GM12878 (cell line): ENCODE measurements around the gene CLEC4D. TPM values are rescaled to one million over a fixed set of nuclear protein-coding genes. Genes with fewer than 3 reads are reported as not detected.

ENCODE experiments used
- ATAC-seq: fragments of 200-7000 bp; cut with Tn5 transposase; 3 replicates; pipeline ENCODE4 v1.9.1; 2020; ENCODE audit warnings: mild to moderate bottlenecking, moderate library complexity
- BruUV-seq: library from RNA; stranded (reverse); fragments of 400-500 nt; replicated peaks from 2 replicates; lab custom pipeline; 2021; lab: Mats Ljungman, UMichigan
- CTCF ChIA-PET: fragments of 300-600 bp; sonication (Branson Sonifier 250); formaldehyde crosslinking; extraction: SDS; loops from one replicate; lab custom pipeline; 2021; ENCODE audit warnings: inconsistent platforms; lab: Yijun Ruan, JAX
- POLR2A ChIA-PET: fragments of 350-600 bp; formaldehyde crosslinking; extraction: SDS; loops from one replicate; lab custom pipeline; 2021; ENCODE audit warnings: inconsistent platforms; lab: Charles Lee
- RAD21 ChIA-PET: fragments of 300-600 bp; sonication (Branson Sonifier 250); formaldehyde crosslinking; loops from one replicate; lab custom pipeline; 2023; ENCODE audit warnings: antibody characterized with exemption; ENCODE audit not compliant: unreplicated experiment; lab: Charles Lee
- SMC1A ChIA-PET: fragments of 300-600 bp; sonication (Branson Sonifier 250); formaldehyde crosslinking; loops from one replicate; lab custom pipeline; 2023; ENCODE audit not compliant: unreplicated experiment, uncharacterized antibody; lab: Charles Lee
- DNase-seq: peaks from one replicate; pipeline ENCODE4 v3.0.0-alpha.2; 2011; ENCODE audit warnings: low read depth, low spot score
- FAIRE-seq: peaks from 3 replicates; lab custom pipeline; 2011; peaks lifted over from hg19 to GRCh38; lab: Jason Lieb, UNC
- H2AFZ ChIP-seq: 2 replicates; pipeline ENCODE4 v1.6.0; 2011; ENCODE audit warnings: low read depth, low read length, control low read depth; ENCODE audit not compliant: control insufficient read depth
- H3K27ac ChIP-seq: 2 replicates; pipeline ENCODE4 v1.5.1; 2011; ENCODE audit warnings: control low read depth; ENCODE audit not compliant: control insufficient read depth, insufficient read depth
- H3K27me3 ChIP-seq, 2 experiments: replicated peaks in 1 of 2; 2 replicates each; pipeline versions ENCODE4 v1.6.0 to v1.6.1; 2011; ENCODE audit warnings: low read length in 1 of 2; ENCODE audit not compliant: control insufficient read depth in 2 of 2, insufficient read depth in 2 of 2
- H3K36me3 ChIP-seq, 2 experiments: 2 replicates each; pipeline ENCODE4 v1.5.1; 2011; ENCODE audit warnings: low read length in 1 of 2; ENCODE audit not compliant: control insufficient read depth in 2 of 2, insufficient read depth in 2 of 2
- H3K4me1 ChIP-seq: 2 replicates; pipeline ENCODE4 v1.6.1; 2011; ENCODE audit warnings: mild to moderate bottlenecking, low read length, moderate library complexity, mixed read lengths; ENCODE audit not compliant: control insufficient read depth, insufficient read depth
- H3K4me2 ChIP-seq: 2 replicates; pipeline ENCODE4 v1.6.0; 2011; ENCODE audit warnings: control low read depth; ENCODE audit not compliant: control insufficient read depth, insufficient read depth
- H3K4me3 ChIP-seq: fragments of 200-600 bp; sonication (generic); 2 replicates; pipeline ENCODE4 v1.5.1; 2016
- H3K79me2 ChIP-seq: 2 replicates; pipeline ENCODE4 v1.6.0; 2011; ENCODE audit warnings: low read length; ENCODE audit not compliant: control insufficient read depth, insufficient read depth
- H3K9ac ChIP-seq: 2 replicates; pipeline ENCODE4 v1.8.0; 2011; ENCODE audit warnings: low read length, control low read depth, mixed read lengths; ENCODE audit not compliant: control insufficient read depth, insufficient read depth
- H3K9me3 ChIP-seq: replicated peaks from 3 replicates; pipeline ENCODE4 v1.5.1; 2011; ENCODE audit warnings: mild to moderate bottlenecking, low read length; ENCODE audit not compliant: control insufficient read depth, insufficient read depth
- H4K20me1 ChIP-seq: 2 replicates; pipeline ENCODE4 v1.6.0; 2011; ENCODE audit not compliant: control insufficient read depth, insufficient read depth
- CBX3 ChIP-seq: fragments of 200-600 bp; sonication (generic); IDR thresholded peaks from 2 replicates; pipeline ENCODE4 v1.6.1; 2016; ENCODE audit warnings: low read depth, borderline replicate concordance
- CBX5 ChIP-seq: sonication (generic); IDR thresholded peaks from 2 replicates; pipeline ENCODE4 v1.6.1; 2016; ENCODE audit warnings: low read depth, moderate library complexity, mild to moderate bottlenecking, inconsistent platforms
- EZH2 ChIP-seq: IDR thresholded peaks from 2 replicates; pipeline ENCODE4 v1.6.1; 2012; ENCODE audit warnings: low read depth, mild to moderate bottlenecking, control low read depth, inconsistent platforms, low read length, borderline replicate concordance; ENCODE audit not compliant: control insufficient read depth
- MEF2B ChIP-seq: fragments of 450-650 bp; IDR thresholded peaks from 2 replicates; pipeline ENCODE4 v1.6.1; 2018; ENCODE audit warnings: mild to moderate bottlenecking, moderate library complexity; ENCODE audit not compliant: partially characterized antibody, poor library complexity, severe bottlenecking
- MXI1 ChIP-seq: fragments of 150-350 bp; IDR thresholded peaks from 2 replicates; pipeline ENCODE4 v1.6.1; 2011; ENCODE audit warnings: low read depth, mild to moderate bottlenecking, inconsistent platforms, low read length, improper control_type of control experiment
- NR2C1 ChIP-seq: fragments of 450-650 bp; IDR thresholded peaks from 2 replicates; pipeline ENCODE4 v1.6.1; 2017; ENCODE audit warnings: antibody characterized with exemption, mild to moderate bottlenecking, moderate library complexity
- PAX5 ChIP-seq: IDR thresholded peaks from 2 replicates; pipeline ENCODE4 v1.6.1; 2011; ENCODE audit warnings: low read depth, low read length, borderline replicate concordance
- RELA ChIP-seq: fragments of 450-650 bp; IDR thresholded peaks from 2 replicates; pipeline ENCODE4 v1.8.0; 2014; ENCODE audit warnings: borderline replicate concordance; ENCODE audit not compliant: partially characterized antibody
- SMAD1 ChIP-seq: fragments of 450-650 bp; IDR thresholded peaks from 2 replicates; pipeline ENCODE4 v1.6.1; 2018; ENCODE audit warnings: mild to moderate bottlenecking, low read depth; ENCODE audit not compliant: partially characterized antibody
- SPI1 ChIP-seq: IDR thresholded peaks from 2 replicates; pipeline ENCODE4 v1.6.1; 2011; ENCODE audit warnings: low read depth, mild to moderate bottlenecking, low read length, moderate library complexity, borderline replicate concordance; ENCODE audit not compliant: insufficient read depth
- SREBF1 ChIP-seq: IDR thresholded peaks from 2 replicates; pipeline ENCODE4 v1.6.1; 2012; ENCODE audit warnings: mild to moderate bottlenecking, low read length
- ZNF217 ChIP-seq: fragments of 450-650 bp; IDR thresholded peaks from 2 replicates; pipeline ENCODE4 v1.6.1; 2017; ENCODE audit warnings: antibody characterized with exemption, mild to moderate bottlenecking
- ZSCAN29 ChIP-seq: fragments of 450-650 bp; IDR thresholded peaks from 2 replicates; pipeline ENCODE4 v1.6.1; 2017; ENCODE audit warnings: mild to moderate bottlenecking, moderate library complexity
- WGBS: methylation state at CpG from one replicate; pipeline ENCODE4 v1.1.6; 2016; ENCODE audit warnings: low lambda C conversion rate; ENCODE audit not compliant: insufficient replicate concordance, insufficient coverage; ENCODE audit errors: missing lambda C conversion rate; 5-methylcytosine and 5-hydroxymethylcytosine counted together
- in situ Hi-C: fragments of 300-500 bp; cut with MboI; formaldehyde crosslinking; loops from 9 replicates; pipeline ENCODE4 v1.14.3; 2018; ENCODE audit warnings: mixed read lengths
- intact Hi-C: fragments of 100-400 bp; cut with micrococcal nuclease; formaldehyde crosslinking; loops from one replicate; pipeline ENCODE4 v1.14.2; 2022; ENCODE audit not compliant: unreplicated experiment
- polyA plus RNA-seq, 11 experiments: library from polyadenylated mRNA; depleted of rRNA in 4 of 11; unstranded in 6 of 11; stranded (reverse) in 5 of 11; fragments of >200 nt; fragmentation: Nextera tagmentation in 4 of 11; fragmentation: Illumina TruSeq in 1 of 11; extraction: Ambion mirVana in 4 of 11; extraction: Trizol in 1 of 11; gene quantifications; 1 replicate in 1 of 11; 2 replicates in 10 of 11; pipeline versions ENCODE4 v1.2.1 to v1.2.3, GENCODE V29; 2011 to 2016; ENCODE audit warnings: inconsistent platforms in 2 of 11, missing spikeins in 2 of 11, low read depth in 1 of 11
- total RNA-seq, 4 experiments: library from RNA; depleted of rRNA in 3 of 4; stranded (reverse); fragments of >200 nt in 3 of 4; fragmentation: Illumina TruSeq in 1 of 4; extraction: Trizol in 1 of 4; gene quantifications; 2 replicates each; pipeline versions ENCODE4 v1.2.1 to v1.2.3, GENCODE V29; 2013 to 2021

The CLEC4D gene
- total and polyA plus RNA-seq, 10 of the 15 experiments (the other 5 are each of a cell fraction or from before 2014, with no cell fraction given), result not detected

DNA sequence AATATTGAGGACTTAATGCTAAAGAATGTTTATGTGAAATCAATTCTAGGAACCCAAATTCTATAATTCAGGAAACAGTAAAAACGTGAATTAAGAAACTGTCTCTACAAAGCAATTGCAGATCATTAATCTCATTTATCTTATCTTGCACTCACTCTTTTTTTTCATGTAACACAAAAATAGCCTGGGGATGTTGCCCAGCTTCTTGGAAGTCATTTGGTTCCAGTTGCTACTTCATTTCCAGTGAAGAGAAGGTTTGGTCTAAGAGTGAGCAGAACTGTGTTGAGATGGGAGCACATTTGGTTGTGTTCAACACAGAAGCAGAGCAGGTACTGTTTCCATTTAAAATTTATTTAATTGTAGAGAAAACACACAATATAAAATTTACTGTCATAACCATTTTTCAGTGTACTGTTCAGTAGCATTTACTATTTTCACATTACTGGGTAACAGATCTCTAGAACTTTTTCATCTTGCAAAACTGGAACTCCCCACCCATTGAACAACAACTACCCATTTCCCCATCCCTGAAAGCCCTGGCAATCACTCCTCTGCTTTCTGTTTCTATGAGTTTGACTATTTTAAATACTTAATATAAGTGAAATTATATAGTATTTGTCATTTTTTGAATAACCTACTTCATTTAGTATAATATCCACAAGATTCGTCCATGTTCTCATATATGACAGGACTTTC is 47.9 kb upstream of the CLEC4D start:
- no peaks in the 10 kb centered on the region; the same call in 2 of the 3 replicates for H3K9me3 ChIP-seq
- RAD21 ChIA-PET, result no interaction called here
- no peak overlapping the region for H3K9ac ChIP-seq
- POLR2A ChIA-PET, result no interaction called here
- SMC1A ChIA-PET, result no interaction called here
- no peaks in the 10 kb centered on the region for H3K4me1 ChIP-seq
- in situ Hi-C loops, result no loop called here
- DNase-seq (no peak), ATAC-seq (no peak), FAIRE-seq (no peak)
- no TSS peak for BruUV-seq
- H3K36me3 ChIP-seq, result no peaks in the 10 kb centered on the region
- 0% methylated on average over 2 of the region's 2 CpGs for WGBS
- CTCF ChIA-PET, result no interaction called here
- intact Hi-C loops, result no loop called here
- no peak overlapping the region for H3K4me3 ChIP-seq
- H3K27ac ChIP-seq, result no peak overlapping the region
- H4K20me1 ChIP-seq, result no peaks in the 10 kb centered on the region
- TF ChIP-seq CBX3 (no peak), ZSCAN29 (no peak), SPI1 (no peak), RELA (no peak), SREBF1 (no peak), ZNF217 (no peak), NR2C1 (no peak), CBX5 (no peak), MEF2B (no peak), EZH2 (no peak), MXI1 (no peak), PAX5 (no peak), SMAD1 (no peak)
- TF ChIP-seq, all 136 proteins: peak for 0
- H2AFZ ChIP-seq, result no peak overlapping the region
- no peaks in the 10 kb centered on the region for H3K79me2 ChIP-seq
- H3K27me3 ChIP-seq, result no peaks in the 10 kb centered on the region
- no peak overlapping the region for H3K4me2 ChIP-seq
